Neuronal stem cell (in vitro differentiated cells): ENCODE measurements around the gene CYP27B1.
A peak's percentile ranks its signal among the peaks of the same experiment; 100 is the strongest.

Experiments
- DNase-seq: peaks from one replicate; pipeline ENCODE4 v3.0.0-alpha.2; 2013; ENCODE audit warnings: low spot score
- H2AFZ ChIP-seq: one replicate; pipeline ENCODE4 v1.6.1; 2013; ENCODE audit warnings: mild to moderate bottlenecking, low read length, inconsistent platforms
- H2AK5ac ChIP-seq: 2 replicates; pipeline ENCODE4 v1.6.1; 2013; ENCODE audit warnings: low read depth, mild to moderate bottlenecking, inconsistent platforms, low read length, moderate library complexity, mixed read lengths
- H2BK120ac ChIP-seq: 2 replicates; pipeline ENCODE4 v1.6.1; 2013; ENCODE audit warnings: low read depth, mild to moderate bottlenecking, inconsistent platforms, low read length, moderate library complexity, mixed read lengths
- H2BK12ac ChIP-seq: one replicate; pipeline ENCODE4 v1.6.1; 2013; ENCODE audit warnings: low read length, inconsistent platforms
- H2BK15ac ChIP-seq: 2 replicates; pipeline ENCODE4 v1.6.1; 2013; ENCODE audit warnings: mild to moderate bottlenecking, low read length, inconsistent platforms, mixed read lengths
- H2BK5ac ChIP-seq: one replicate; pipeline ENCODE4 v1.6.1; 2013; ENCODE audit warnings: inconsistent platforms, mild to moderate bottlenecking, low read length, moderate library complexity
- H3K14ac ChIP-seq: one replicate; pipeline ENCODE4 v1.6.1; 2013; ENCODE audit warnings: low read length, inconsistent platforms
- H3K18ac ChIP-seq: 2 replicates; pipeline ENCODE4 v1.6.1; 2013; ENCODE audit warnings: low read length, inconsistent platforms
- H3K23ac ChIP-seq: 2 replicates; pipeline ENCODE4 v1.6.1; 2013; ENCODE audit warnings: low read depth, mild to moderate bottlenecking, mixed read lengths, low read length, inconsistent platforms; ENCODE audit not compliant: poor library complexity
- H3K27ac ChIP-seq: replicated peaks from 3 replicates; pipeline ENCODE4 v1.5.1; 2013; ENCODE audit warnings: low read length, inconsistent platforms
- H3K27me3 ChIP-seq, 3 experiments: 2 replicates each; pipeline ENCODE4 v1.6.1; 2013; ENCODE audit warnings: low read length in 3 of 3, mild to moderate bottlenecking in 2 of 3, inconsistent platforms in 1 of 3, low read depth in 1 of 3, mixed read lengths in 1 of 3, moderate library complexity in 1 of 3; ENCODE audit not compliant: control insufficient read depth in 3 of 3, insufficient read depth in 3 of 3
- H3K36me3 ChIP-seq, 2 donors: replicated peaks in 1 of 2; 2 replicates each; pipeline ENCODE4 v1.6.1; 2013; ENCODE audit warnings: low read length in 2 of 2; ENCODE audit not compliant: control insufficient read depth in 2 of 2, insufficient read depth in 2 of 2
- H3K4ac ChIP-seq: 2 replicates; pipeline ENCODE4 v1.6.1; 2013; ENCODE audit warnings: inconsistent platforms, mild to moderate bottlenecking, low read length, moderate library complexity
- H3K4me1 ChIP-seq, 2 donors: 1 replicate in 1 of 2; 2 replicates in 1 of 2; pipeline ENCODE4 v1.6.1; 2013; ENCODE audit warnings: low read length in 2 of 2, low read depth in 1 of 2; ENCODE audit not compliant: control insufficient read depth in 2 of 2, insufficient read depth in 1 of 2
- H3K4me2 ChIP-seq: one replicate; pipeline ENCODE4 v1.6.1; 2013; ENCODE audit warnings: mild to moderate bottlenecking, low read length, inconsistent platforms; ENCODE audit not compliant: insufficient read depth, poor library complexity, severe bottlenecking
- H3K4me3 ChIP-seq, 2 donors: 2 replicates each; pipeline ENCODE4 v1.5.1; 2013; ENCODE audit warnings: low read length in 2 of 2, mild to moderate bottlenecking in 2 of 2, inconsistent platforms in 1 of 2, moderate library complexity in 1 of 2
- H3K79me1 ChIP-seq: one replicate; pipeline ENCODE4 v1.6.1; 2013; ENCODE audit warnings: low read depth, mild to moderate bottlenecking, inconsistent platforms, low read length, moderate library complexity
- H3K9ac ChIP-seq: one replicate; pipeline ENCODE4 v1.6.1; 2013; ENCODE audit warnings: mild to moderate bottlenecking, low read depth, low read length, inconsistent platforms; ENCODE audit not compliant: poor library complexity
- H3K9me3 ChIP-seq, 2 donors: replicated peaks in 1 of 2; 2 replicates each; pipeline versions ENCODE3 to v1.6.1; 2013; ENCODE audit warnings: low read length in 2 of 2, mild to moderate bottlenecking in 2 of 2, inconsistent platforms in 1 of 2, low read depth in 1 of 2, mixed read lengths in 1 of 2, moderate library complexity in 1 of 2; ENCODE audit not compliant: control insufficient read depth in 2 of 2, insufficient read depth in 1 of 2
- H4K8ac ChIP-seq: one replicate; pipeline ENCODE4 v1.6.1; 2013; ENCODE audit warnings: low read depth, mild to moderate bottlenecking, inconsistent platforms, low read length, moderate library complexity
- H4K91ac ChIP-seq: one replicate; pipeline ENCODE4 v1.6.1; 2013; ENCODE audit warnings: low read length, low read depth, mild to moderate bottlenecking, inconsistent platforms; ENCODE audit not compliant: poor library complexity
- WGBS, 2 donors: extraction: QIAGEN DNeasy Blood & Tissue Kit; methylation state at CpG; one replicate each; pipeline ENCODE4 v1.1.7; 2013; ENCODE audit warnings: missing lambda C conversion rate in 2 of 2, mixed read lengths in 1 of 2; ENCODE audit not compliant: insufficient read length in 2 of 2, insufficient replicate concordance in 1 of 2; ENCODE audit errors: extremely low coverage in 2 of 2; 5-methylcytosine and 5-hydroxymethylcytosine counted together

CYP27B1 gene

GRCh38 chr12:57751788-57752667 is 14.8 kb downstream of the CYP27B1 start, which contains the start of gene CDK4:
Gene CDK4 (minus strand): TSS chr12:57752310. CDS start chr12:57751717, 593 bp downstream.
- Histone ChIP-seq H3K9me3 (no peaks in the 10 kb centered on the region), H3K27ac (no peak within 1 kb of the TSS), H3K18ac (peak within 1 kb of the TSS; percentile 93), H3K23ac (peak within 1 kb of the TSS; percentile 66), H3K4me3 (peak within 1 kb of the TSS; percentile 90 to 93), H4K91ac (no peak within 1 kb of the TSS), H3K36me3 (peaks cover 21 to 46% of the 10 kb centered on the region in 2 donors), H3K27me3 (peaks cover 0 to 13% (median 3%) of the 10 kb centered on the region in 3 experiments), H2BK12ac (peak within 1 kb of the TSS; percentile 28), H3K4ac (peak within 1 kb of the TSS; percentile 53), H3K79me1 (peaks cover 13% of the 10 kb centered on the region), H3K9ac (peak within 1 kb of the TSS; percentile 87), H2AK5ac (peak within 1 kb of the TSS; percentile 91), H2BK15ac (no peak within 1 kb of the TSS), H3K14ac (no peak within 1 kb of the TSS), H3K4me1 (peaks cover 29 to 39% of the 10 kb centered on the region in 2 donors), H2AFZ (peak within 1 kb of the TSS; percentile 84), H2BK120ac (no peak within 1 kb of the TSS), H4K8ac (no peak within 1 kb of the TSS), H3K4me2 (peak within 1 kb of the TSS; percentile 96), H2BK5ac (peak within 1 kb of the TSS; percentile 40)
- DNase-seq = peak; percentile 99
- no CpG with 5 or more reads among the region's 58 CpGs for WGBS, 2 donors

GRCh38 chr12:57751432-57751787 is 15.5 kb downstream of the CYP27B1 start:
- no peak overlapping the region for H2BK15ac ChIP-seq
- peaks cover 26 to 38% of the 10 kb centered on the region in 2 donors for H3K4me1 ChIP-seq
- no peak overlapping the region for H3K27ac ChIP-seq
- H4K91ac ChIP-seq = no peak overlapping the region
- H3K9ac ChIP-seq = peak overlapping the region; percentile 87
- peak overlapping the region; percentile 96 for H3K4me2 ChIP-seq
- H3K4ac ChIP-seq = peak overlapping the region; percentile 53
- H4K8ac ChIP-seq = no peak overlapping the region
- peaks cover 13% of the 10 kb centered on the region for H3K79me1 ChIP-seq
- peaks cover 0 to 8% (median 2%) of the 10 kb centered on the region in 3 experiments for H3K27me3 ChIP-seq
- peak overlapping the region; percentile 40 for H2BK5ac ChIP-seq
- peak overlapping the region; percentile 91 for H2AK5ac ChIP-seq
- H2AFZ ChIP-seq = peak overlapping the region; percentile 84
- H2BK12ac ChIP-seq = peak overlapping the region; percentile 28
- peak overlapping the region; percentile 90 to 93 for H3K4me3 ChIP-seq
- H2BK120ac ChIP-seq = no peak overlapping the region
- no peak overlapping the region for H3K23ac ChIP-seq
- WGBS, 2 donors = 100% methylated on average over 1 of the region's 8 CpGs; no CpG with 5 or more reads in 1 of the 2 donors
- DNase-seq = no peak
- peaks cover 25 to 50% of the 10 kb centered on the region in 2 donors for H3K36me3 ChIP-seq
- H3K9me3 ChIP-seq = no peaks in the 10 kb centered on the region
- peak overlapping the region; percentile 62 for H3K18ac ChIP-seq
- H3K14ac ChIP-seq = no peak overlapping the region

- no peak overlapping the region for H3K14ac ChIP-seq
- H3K18ac ChIP-seq = no peak overlapping the region
- no peak overlapping the region for H3K4ac ChIP-seq
- H3K79me1 ChIP-seq = peaks cover 12% of the 10 kb centered on the region
- H2BK5ac ChIP-seq = no peak overlapping the region
- H3K4me1 ChIP-seq = peaks cover 23 to 39% of the 10 kb centered on the region in 2 donors
- H2BK120ac ChIP-seq = no peak overlapping the region
- H3K9ac ChIP-seq = peak overlapping the region; percentile 87
- H2AFZ ChIP-seq = no peak overlapping the region
- DNase-seq = no peak
- peaks cover 26 to 56% of the 10 kb centered on the region in 2 donors for H3K36me3 ChIP-seq
- no CpG with 5 or more reads among the region's 15 CpGs for WGBS, 2 donors
- peaks cover 0 to 2% (median 0%) of the 10 kb centered on the region in 3 experiments for H3K27me3 ChIP-seq
- no peak overlapping the region for H3K27ac ChIP-seq
- no peak overlapping the region for H3K23ac ChIP-seq
- no peak overlapping the region for H2BK15ac ChIP-seq
- H2BK12ac ChIP-seq = no peak overlapping the region
- peak overlapping the region; percentile 96 for H3K4me2 ChIP-seq
- H3K9me3 ChIP-seq = no peaks in the 10 kb centered on the region
- H4K8ac ChIP-seq = no peak overlapping the region
- peak overlapping the region; percentile 90 to 93 for H3K4me3 ChIP-seq
- peak overlapping the region; percentile 91 for H2AK5ac ChIP-seq
- no peak overlapping the region for H4K91ac ChIP-seq
Measured at GRCh38 chr12:57750561-57751431, 16.1 kb downstream of the CYP27B1 start.
